GM23248 (cell line): ENCODE measurements around the gene SDCCAG8.

ENCODE experiments used
- EZH2 ChIP-seq: fragments of 200-600 bp; sonication (generic); IDR thresholded peaks from 2 replicates; pipeline ENCODE4 v1.6.1; 2018; ENCODE audit warnings: antibody characterized with exemption, mild to moderate bottlenecking; ENCODE audit not compliant: insufficient read depth, poor library complexity, severe bottlenecking
- EZH2phosphoT487 ChIP-seq: fragments of 200-600 bp; sonication (generic); IDR thresholded peaks from 2 replicates; pipeline ENCODE4 v1.6.1; 2018; ENCODE audit warnings: antibody characterized with exemption, moderate library complexity, mild to moderate bottlenecking, low read depth; ENCODE audit not compliant: insufficient read depth

DNA sequence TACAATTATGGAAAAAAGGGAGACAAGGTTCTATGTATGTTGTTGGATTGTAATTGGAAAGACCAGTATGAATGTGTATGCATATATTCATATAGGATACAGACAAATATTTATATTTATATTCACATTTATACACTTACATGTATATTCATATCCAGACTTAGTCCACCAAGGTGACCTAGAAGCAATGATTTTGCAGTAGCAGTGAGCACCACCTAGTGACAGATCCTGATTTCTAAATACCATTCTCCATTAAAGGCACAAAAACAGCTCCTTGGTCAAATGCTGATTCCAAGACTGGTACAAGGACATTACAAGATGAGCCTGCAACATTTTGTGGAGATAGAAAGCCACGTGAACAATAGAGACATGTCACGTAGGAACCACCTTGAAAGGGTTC is 153.4 kb downstream of the SDCCAG8 start:
- TF ChIP-seq EZH2 (no peak), EZH2phosphoT487 (no peak)
